ENCODE measurements around the gene RBM4B. TPM values are rescaled to one million over a fixed set of nuclear protein-coding genes. Genes with fewer than 3 reads are reported as not detected.

RBM4B gene
- total RNA-seq, 1 donor from 2014 or later, result 30.2 TPM

DNA sequence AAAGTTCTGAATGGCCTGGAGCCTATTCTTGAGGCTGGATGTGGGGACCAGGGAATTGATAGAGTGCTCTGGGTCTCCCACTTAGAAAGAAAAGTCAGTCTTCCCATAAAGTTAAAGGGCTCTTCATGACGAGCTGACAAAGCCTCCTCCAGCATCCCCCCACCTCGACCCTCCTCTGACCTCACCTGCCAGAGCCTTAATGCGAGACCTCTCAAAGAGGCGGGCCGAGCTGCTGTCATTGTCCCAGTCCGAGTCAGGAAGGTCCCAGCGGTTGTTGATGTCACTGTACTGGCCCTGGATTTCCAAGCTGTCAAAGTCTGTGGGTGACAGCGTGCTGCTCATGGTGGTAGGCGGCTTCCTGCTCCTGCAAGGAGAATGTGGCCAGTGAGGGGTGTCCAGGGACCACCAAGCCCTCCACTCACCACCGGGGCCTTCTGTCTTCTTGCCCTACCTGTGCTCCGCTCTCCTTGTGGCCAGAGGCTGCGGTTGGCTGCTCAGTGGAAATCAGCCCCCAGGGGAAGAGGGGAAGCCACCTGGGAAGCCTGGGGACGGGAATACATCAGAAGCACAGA lies 43.3 kb upstream of the RBM4B start:
- H3K4me3 Mint-ChIP-seq, result no peak overlapping the region
- no peak for DNase-seq (ENCODE audit: low spot score)
- H3K4me2 ChIP-seq, result peak overlapping the region; percentile 11

DNA sequence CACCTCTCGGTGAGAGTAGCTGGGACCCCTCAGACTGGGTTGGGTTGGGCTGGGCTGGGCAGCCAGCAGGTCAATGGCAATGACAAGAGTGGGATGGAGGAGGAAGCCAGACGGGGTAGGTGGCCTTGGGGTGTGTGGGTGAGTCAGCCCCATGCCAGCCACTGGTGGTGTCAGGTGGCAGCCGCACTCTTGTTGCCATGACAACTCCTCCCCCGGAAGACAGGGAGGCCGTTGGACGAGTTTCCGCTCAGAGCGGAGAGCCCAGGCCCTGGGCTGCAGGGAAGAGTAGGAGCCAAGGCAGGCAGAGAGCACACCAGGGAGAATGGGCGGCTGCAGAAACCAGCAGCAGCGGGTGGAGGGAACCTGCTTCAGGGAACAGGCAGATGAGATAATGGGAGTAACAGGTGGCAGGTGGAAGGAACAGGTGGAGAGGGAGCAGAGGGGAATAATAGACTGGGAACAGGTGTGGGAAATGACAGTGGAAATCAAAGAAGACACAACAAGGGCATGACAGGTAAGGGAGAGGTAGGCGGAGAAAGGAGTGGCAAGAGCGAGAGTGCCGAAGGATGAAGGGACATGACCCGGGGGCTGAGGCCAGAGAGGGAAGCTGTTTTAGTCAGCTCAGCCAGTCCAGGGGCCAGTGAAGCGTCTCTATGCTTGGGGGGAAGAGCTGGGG lies 42.7 kb upstream of the RBM4B start:
- H3K4me1 ChIP-seq, result peaks cover 27% of the 10 kb centered on the region
- Mint-ChIP-seq H3K4me3 (peak overlapping the region; percentile 33), H3K4me1 (peaks cover 43% of the 10 kb centered on the region), H3K27me3 (ENCODE audit: insufficient read depth, low read depth) (peaks cover 14% of the 10 kb centered on the region), H3K9me3 (no peaks in the 10 kb centered on the region), H3K36me3 (peaks cover 9% of the 10 kb centered on the region), H3K27ac (no peak overlapping the region)
- no peaks in the 10 kb centered on the region for H3K36me3 ChIP-seq
- no peak overlapping the region for H2AFZ ChIP-seq (replicated peaks)
- H3K27ac ChIP-seq, result no peak overlapping the region
- peaks cover 6% of the 10 kb centered on the region for H4K20me1 ChIP-seq (ENCODE audit: low read depth)
- H3K9ac ChIP-seq, result no peak overlapping the region
- peaks cover 18% of the 10 kb centered on the region for H3K79me2 ChIP-seq (ENCODE audit: low read depth)
- H3F3A ChIP-seq (ENCODE audit: low read depth), result peaks cover 4% of the 10 kb centered on the region
- H3K27me3 ChIP-seq, result no peaks in the 10 kb centered on the region
- DNase-seq (ENCODE audit: low spot score), result peak; percentile 79
- no peak for TF ChIP-seq EZH2phosphoT487 (IDR thresholded peaks at IDR 0.05)
- TF ChIP-seq, protein P1, sequence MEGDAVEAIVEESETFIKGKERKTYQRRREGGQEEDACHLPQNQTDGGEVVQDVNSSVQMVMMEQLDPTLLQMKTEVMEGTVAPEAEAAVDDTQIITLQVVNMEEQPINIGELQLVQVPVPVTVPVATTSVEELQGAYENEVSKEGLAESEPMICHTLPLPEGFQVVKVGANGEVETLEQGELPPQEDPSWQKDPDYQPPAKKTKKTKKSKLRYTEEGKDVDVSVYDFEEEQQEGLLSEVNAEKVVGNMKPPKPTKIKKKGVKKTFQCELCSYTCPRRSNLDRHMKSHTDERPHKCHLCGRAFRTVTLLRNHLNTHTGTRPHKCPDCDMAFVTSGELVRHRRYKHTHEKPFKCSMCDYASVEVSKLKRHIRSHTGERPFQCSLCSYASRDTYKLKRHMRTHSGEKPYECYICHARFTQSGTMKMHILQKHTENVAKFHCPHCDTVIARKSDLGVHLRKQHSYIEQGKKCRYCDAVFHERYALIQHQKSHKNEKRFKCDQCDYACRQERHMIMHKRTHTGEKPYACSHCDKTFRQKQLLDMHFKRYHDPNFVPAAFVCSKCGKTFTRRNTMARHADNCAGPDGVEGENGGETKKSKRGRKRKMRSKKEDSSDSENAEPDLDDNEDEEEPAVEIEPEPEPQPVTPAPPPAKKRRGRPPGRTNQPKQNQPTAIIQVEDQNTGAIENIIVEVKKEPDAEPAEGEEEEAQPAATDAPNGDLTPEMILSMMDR (IDR thresholded peaks at IDR 0.05), result no peak
- no peak for TF ChIP-seq EZH2 (IDR thresholded peaks at IDR 0.05)
- no peaks in the 10 kb centered on the region for H3K9me3 ChIP-seq (ENCODE audit: low read depth)
- no peak overlapping the region for H3K4me3 ChIP-seq
- peak overlapping the region; percentile 11 for H3K4me2 ChIP-seq

More for the DNA sequence above, 43.3 kb upstream of the RBM4B start:
- peaks cover 7% of the 10 kb centered on the region for H3F3A ChIP-seq (ENCODE audit: low read depth)
- no peak overlapping the region for H3K4me3 ChIP-seq
- Mint-ChIP-seq H3K36me3 (peaks cover 8% of the 10 kb centered on the region), H3K4me1 (peaks cover 49% of the 10 kb centered on the region), H3K27me3 (ENCODE audit: insufficient read depth, low read depth) (peaks cover 14% of the 10 kb centered on the region), H3K27ac (no peak overlapping the region), H3K9me3 (no peaks in the 10 kb centered on the region)
- no peak for TF ChIP-seq EZH2 (IDR thresholded peaks at IDR 0.05)
- TF ChIP-seq EZH2phosphoT487 (IDR thresholded peaks at IDR 0.05), result no peak
- TF ChIP-seq, protein P1 (IDR thresholded peaks at IDR 0.05), result no peak
- H3K9ac ChIP-seq, result no peak overlapping the region
- H4K20me1 ChIP-seq (ENCODE audit: low read depth), result peaks cover 6% of the 10 kb centered on the region
- no peaks in the 10 kb centered on the region for H3K9me3 ChIP-seq (ENCODE audit: low read depth)
- no peak overlapping the region for H2AFZ ChIP-seq (replicated peaks)
- peaks cover 33% of the 10 kb centered on the region for H3K4me1 ChIP-seq
- H3K79me2 ChIP-seq (ENCODE audit: low read depth), result peaks cover 24% of the 10 kb centered on the region
- no peak overlapping the region for H3K27ac ChIP-seq
- H3K27me3 ChIP-seq, result no peaks in the 10 kb centered on the region
- H3K36me3 ChIP-seq, result no peaks in the 10 kb centered on the region

DNA sequence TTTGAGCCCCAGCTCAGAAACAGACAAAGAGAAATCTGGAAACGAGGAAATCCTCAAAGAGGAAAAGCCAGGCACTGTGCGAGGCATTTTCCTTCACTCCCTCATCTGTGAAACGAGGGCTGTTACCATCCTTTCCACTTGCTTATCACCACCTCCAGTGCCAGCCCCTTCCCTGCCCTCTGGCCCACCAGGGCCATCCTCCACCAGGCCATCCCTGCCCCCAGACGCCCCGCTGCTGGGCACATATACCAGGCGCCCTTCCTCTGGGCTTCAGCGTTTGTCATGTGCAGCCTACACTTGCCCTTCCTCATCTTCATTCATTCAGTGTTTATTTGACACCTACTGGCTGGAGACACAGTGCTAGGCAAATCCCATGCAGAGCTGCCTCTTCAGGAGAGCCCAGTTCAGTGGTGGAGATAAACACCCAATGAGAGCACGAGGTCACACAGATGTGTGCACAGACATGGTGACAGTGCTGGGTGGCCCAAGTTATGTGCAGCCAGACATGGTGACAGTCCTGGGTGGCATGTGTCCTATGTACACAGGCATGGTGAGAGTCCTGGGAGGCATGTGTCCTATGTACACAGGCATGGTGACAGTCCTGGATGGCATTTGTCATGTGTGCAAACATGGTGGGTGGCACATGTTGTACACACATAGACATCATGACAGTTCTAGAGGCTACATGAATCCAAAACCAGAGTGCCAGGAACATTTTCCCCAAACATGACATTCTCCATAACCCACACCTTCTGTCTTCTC lies 41.6 kb upstream of the RBM4B start:
- H3K4me3 ChIP-seq, result no peak overlapping the region
- H3K4me1 Mint-ChIP-seq, result peaks cover 41% of the 10 kb centered on the region
- peaks cover 14% of the 10 kb centered on the region for H3K27me3 Mint-ChIP-seq (ENCODE audit: insufficient read depth, low read depth)
- peak overlapping the region; percentile 29 for H3K27ac Mint-ChIP-seq
- H4K20me1 ChIP-seq (ENCODE audit: low read depth), result peaks cover 6% of the 10 kb centered on the region
- H3K4me2 ChIP-seq, result peak overlapping the region; percentile 55
- peak overlapping the region; percentile 46 for H3K27ac ChIP-seq
- no peak overlapping the region for H3K9ac ChIP-seq
- peaks cover 13% of the 10 kb centered on the region for H3K36me3 Mint-ChIP-seq
- no peaks in the 10 kb centered on the region for H3K9me3 Mint-ChIP-seq
- peaks cover 7% of the 10 kb centered on the region for H3K79me2 ChIP-seq (ENCODE audit: low read depth)
- H3K36me3 ChIP-seq, result no peaks in the 10 kb centered on the region
- H3K9me3 ChIP-seq (ENCODE audit: low read depth), result no peaks in the 10 kb centered on the region
- TF ChIP-seq, protein P1 (IDR thresholded peaks at IDR 0.05), result no peak
- no peak for TF ChIP-seq EZH2 (IDR thresholded peaks at IDR 0.05)
- TF ChIP-seq EZH2phosphoT487 (IDR thresholded peaks at IDR 0.05), result no peak
- H3K4me3 Mint-ChIP-seq, result no peak overlapping the region
- no peak overlapping the region for H2AFZ ChIP-seq (replicated peaks)
- no peak for DNase-seq (ENCODE audit: low spot score)
- H3K27me3 ChIP-seq, result no peaks in the 10 kb centered on the region
- H3K4me1 ChIP-seq, result peaks cover 25% of the 10 kb centered on the region
- peaks cover 4% of the 10 kb centered on the region for H3F3A ChIP-seq (ENCODE audit: low read depth)

Data from neural progenitor cell (in vitro differentiated cells).